Stimulated activated CD4-positive, alpha-beta T cell treated with anti-CD3 and anti-CD28 coated beads, Interleukin-4, amount 100 ng/mL, for 24 hours (primary cell): ENCODE data around the gene FNDC11.
"Not testable (repeated sequence)": the region's sequence is repeated elsewhere in the genome, so short reads cannot be mapped to it uniquely, and the experiment has no call there.

Experiments
- DNase-seq: peaks from one replicate; pipeline ENCODE4 v3.0.0-alpha.2; 2020

FNDC11 gene

GRCh38 chr20:63587256-63587655 is 33.3 kb downstream of the FNDC11 start:
- DNase-seq, result no peak

- no peak for DNase-seq
Measured at GRCh38 chr20:63587776-63588591, 34.0 kb downstream of the FNDC11 start.

- DNase-seq, result no peak
Measured at GRCh38 chr20:63588641-63589041, 34.7 kb downstream of the FNDC11 start.

- DNase-seq, result no peak
Measured at GRCh38 chr20:63589261-63590217, 35.6 kb downstream of the FNDC11 start.

- no peak for DNase-seq
Measured at GRCh38 chr20:63590218-63591146, 36.5 kb downstream of the FNDC11 start.

- DNase-seq, result no peak
Measured at GRCh38 chr20:63591147-63591533, 37.2 kb downstream of the FNDC11 start.

GRCh38 chr20:63591786-63592355 is 37.9 kb downstream of the FNDC11 start:
- DNase-seq, result no peak

GRCh38 chr20:63592661-63593060 is 38.7 kb downstream of the FNDC11 start:
- DNase-seq, result no peak

GRCh38 chr20:63594043-63594561 is 40.1 kb downstream of the FNDC11 start:
- DNase-seq, result no peak

GRCh38 chr20:63595416-63596127 is 41.6 kb downstream of the FNDC11 start:
- DNase-seq, result no peak

GRCh38 chr20:63596423-63596822 is 42.5 kb downstream of the FNDC11 start:
- DNase-seq, result no peak

GRCh38 chr20:63597651-63598478 is 43.9 kb downstream of the FNDC11 start:
- DNase-seq, result no peak

GRCh38 chr20:63598479-63599395 is 44.8 kb downstream of the FNDC11 start:
- no peak for DNase-seq

GRCh38 chr20:63599396-63600050 is 45.6 kb downstream of the FNDC11 start:
- no peak for DNase-seq

- not testable (repeated sequence) for DNase-seq
Measured at GRCh38 chr20:63601679-63602078, 47.7 kb downstream of the FNDC11 start.

- DNase-seq, result no peak
Measured at GRCh38 chr20:63602321-63602720, 48.4 kb downstream of the FNDC11 start.
